ENCODE data around the gene ZBTB40.

Gene ZBTB40

GRCh38 chr1:22526677-22527076 lies 75.0 kb downstream of the ZBTB40 start:
- ChIA-PET CTCF (interaction anchor here (1.4 kb wide), 1 partner anchor 14 kb away, joined by 4 read pairs; no protein-coding TSS in a partner anchor), POLR2A (no interaction called here)
- Histone ChIP-seq H3K4me3 (ENCODE audit: low read depth, low read length) (no peak overlapping the region), H3K9me3 (ENCODE audit: control insufficient read depth, insufficient read depth, low read depth, low read length) (no peaks in the 10 kb centered on the region), H3K27ac (ENCODE audit: extremely low read depth, low read depth, low read length) (no peak overlapping the region), H3K4me1 (ENCODE audit: control insufficient read depth, insufficient read depth, low read length) (no peaks in the 10 kb centered on the region), H3K36me3 (ENCODE audit: control insufficient read depth in 2 of 2, insufficient read depth in 1 of 2, low read length in 2 of 2) (peaks cover 0 to 66% of the 10 kb centered on the region in 2 experiments; a peak in 1 of 3 replicates)
- TF ChIP-seq SP7 (tag by site-specific recombination; IDR thresholded peaks at IDR 0.05) = no peak

GRCh38 chr1:22527122-22527521 lies 75.5 kb downstream of the ZBTB40 start:
- no peak overlapping the region for H3K4me3 ChIP-seq (ENCODE audit: low read depth, low read length)
- TF ChIP-seq ZFHX2 (tag by site-specific recombination; conservative IDR thresholded peaks at IDR 0.05) (peak; percentile 61; the same call in 1 of the 2 replicates), ZNF391 (tag by site-specific recombination; IDR thresholded peaks at IDR 0.05; ENCODE audit: borderline replicate concordance, low read depth) (no peak), ZNF398 (tag by site-specific recombination; IDR thresholded peaks at IDR 0.05) (no peak), ZNF521 (tag by site-specific recombination; IDR thresholded peaks at IDR 0.05) (no peak), BCL6B (tag by site-specific recombination; IDR thresholded peaks at IDR 0.05) (no peak), EGR2 (tag by site-specific recombination; IDR thresholded peaks at IDR 0.05; ENCODE audit: low read depth) (0 out of 2 replicates have a peak, but pooled peaks have one; percentile 31), SP7 (tag by site-specific recombination; IDR thresholded peaks at IDR 0.05) (peak; percentile 88; the same call in 1 of the 2 replicates), HOXA7 (CRISPR knock-in tag; IDR thresholded peaks at IDR 0.05; ENCODE audit: borderline replicate concordance) (no peak), ZNF747 (tag by site-specific recombination; IDR thresholded peaks at IDR 0.05) (no peak)
- no peaks in the 10 kb centered on the region for H3K9me3 ChIP-seq (ENCODE audit: control insufficient read depth, insufficient read depth, low read depth, low read length)
- POLR2A ChIA-PET = no interaction called here
- CTCF ChIA-PET = interaction anchor here (1.4 to 1.8 kb wide), 2 partner anchors 15 to 115 kb away, joined by 4 to 5 read pairs; no protein-coding TSS in a partner anchor
- H3K27ac ChIP-seq (ENCODE audit: extremely low read depth, low read depth, low read length) = no peak overlapping the region
- H3K4me1 ChIP-seq (ENCODE audit: control insufficient read depth, insufficient read depth, low read length) = no peaks in the 10 kb centered on the region
- peaks cover 0 to 62% of the 10 kb centered on the region in 2 experiments; a peak in 1 of 3 replicates for H3K36me3 ChIP-seq (ENCODE audit: control insufficient read depth in 2 of 2, insufficient read depth in 1 of 2, low read length in 2 of 2)

GRCh38 chr1:22527555-22528296 lies 76.1 kb downstream of the ZBTB40 start:
- Histone ChIP-seq H3K9me3 (ENCODE audit: control insufficient read depth, insufficient read depth, low read depth, low read length) (no peaks in the 10 kb centered on the region), H3K4me3 (ENCODE audit: low read depth, low read length) (no peak overlapping the region), H3K4me1 (ENCODE audit: control insufficient read depth, insufficient read depth, low read length) (no peaks in the 10 kb centered on the region), H3K36me3 (ENCODE audit: control insufficient read depth in 2 of 2, insufficient read depth in 1 of 2, low read length in 2 of 2) (peaks cover 0 to 58% of the 10 kb centered on the region in 2 experiments; a peak in 1 of 3 replicates), H3K27ac (ENCODE audit: extremely low read depth, low read depth, low read length) (no peak overlapping the region)
- POLR2A ChIA-PET = no interaction called here
- CTCF ChIA-PET = interaction anchor here (1.4 to 1.8 kb wide), 2 partner anchors 15 to 114 kb away, joined by 4 to 5 read pairs; no protein-coding TSS in a partner anchor
- TF ChIP-seq GLIS1 (tag by site-specific recombination; IDR thresholded peaks at IDR 0.05) (peak; percentile 82), ZNF837 (tag by site-specific recombination; IDR thresholded peaks at IDR 0.05) (no peak), ZBTB8A (tag by site-specific recombination; IDR thresholded peaks at IDR 0.05) (peak; percentile 48), ZNF362 (tag by site-specific recombination; IDR thresholded peaks at IDR 0.05) (no peak), ZIC2 (tag by site-specific recombination; IDR thresholded peaks at IDR 0.05) (peak; percentile 72; the same call in 1 of the 2 replicates), CTCF (tag by site-specific recombination; IDR thresholded peaks at IDR 0.05) (peak; percentile 20; the same call in 1 of the 2 replicates), FEZF1 (tag by site-specific recombination; IDR thresholded peaks at IDR 0.05) (no peak)
